NT2/D1 (cell line): Measurements from ENCODE around the gene OPCML.

ENCODE experiments used
- SUZ12 ChIP-seq: IDR thresholded peaks from 2 replicates; pipeline ENCODE4 v1.6.1; 2011; ENCODE audit not compliant: insufficient read length, insufficient read depth; ENCODE audit errors: extremely low read depth
- YY1 ChIP-seq: IDR thresholded peaks from 2 replicates; pipeline ENCODE4 v1.6.1; 2011; ENCODE audit not compliant: insufficient read length, insufficient read depth
- ZNF274 ChIP-seq: IDR thresholded peaks from 2 replicates; pipeline ENCODE4 v1.6.1; 2011; ENCODE audit warnings: mild to moderate bottlenecking, low read depth, low read length

GRCh38 chr11:132549561-132549960 is 982.7 kb downstream of the OPCML start:
- TF ChIP-seq YY1 (no peak), SUZ12 (no peak), ZNF274 (no peak)
